GM18519 (cell line): ENCODE measurements around the gene ZNF891.

Experiments used
- ATAC-seq: cut with Tn5 transposase; IDR thresholded peaks from one replicate; pipeline ENCODE4 v1.9.1; 2021; ENCODE audit warnings: mild to moderate bottlenecking, moderate library complexity; ENCODE audit not compliant: unreplicated experiment, low FRiP score

ZNF891 gene

DNA sequence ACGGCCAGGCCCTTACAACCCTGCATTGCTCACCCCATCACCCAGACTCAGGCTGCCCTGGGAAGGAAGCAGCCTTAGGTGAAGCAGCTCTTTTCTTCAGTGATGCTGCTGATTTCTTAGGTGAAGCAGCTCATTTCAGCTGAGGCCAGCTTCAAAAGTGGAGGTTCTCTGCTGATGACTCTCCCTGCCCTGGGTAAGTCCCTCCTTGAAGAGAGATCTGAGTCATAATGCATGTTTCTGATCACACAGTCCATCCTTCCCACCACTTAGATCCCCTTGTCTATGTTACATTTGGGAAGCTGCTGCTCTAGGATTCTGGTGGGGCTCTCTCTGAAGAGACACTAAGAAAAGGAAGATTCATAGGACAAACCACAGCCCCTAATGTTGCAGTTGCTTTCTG, 66.5 kb downstream of the ZNF891 start:
- ATAC-seq: no peak

DNA sequence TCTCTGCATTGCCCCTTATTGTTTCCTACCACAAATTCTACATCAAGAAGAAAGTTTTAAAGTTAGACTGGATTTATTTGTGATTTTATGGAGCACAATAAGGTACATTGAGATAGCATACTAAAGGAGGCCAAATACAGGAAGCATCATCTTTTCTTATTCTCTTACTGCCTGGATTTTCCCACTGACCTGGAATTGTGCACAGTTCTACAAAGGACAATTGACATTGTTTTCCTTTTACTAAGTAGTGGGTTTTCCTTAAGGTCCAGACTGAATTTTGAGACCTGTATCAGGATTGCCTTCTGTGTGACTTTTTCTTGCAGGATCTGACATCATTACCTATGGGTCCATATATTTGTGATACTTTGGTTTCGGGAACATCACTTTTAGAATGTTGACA, 68.1 kb downstream of the ZNF891 start:
- ATAC-seq: no peak

DNA sequence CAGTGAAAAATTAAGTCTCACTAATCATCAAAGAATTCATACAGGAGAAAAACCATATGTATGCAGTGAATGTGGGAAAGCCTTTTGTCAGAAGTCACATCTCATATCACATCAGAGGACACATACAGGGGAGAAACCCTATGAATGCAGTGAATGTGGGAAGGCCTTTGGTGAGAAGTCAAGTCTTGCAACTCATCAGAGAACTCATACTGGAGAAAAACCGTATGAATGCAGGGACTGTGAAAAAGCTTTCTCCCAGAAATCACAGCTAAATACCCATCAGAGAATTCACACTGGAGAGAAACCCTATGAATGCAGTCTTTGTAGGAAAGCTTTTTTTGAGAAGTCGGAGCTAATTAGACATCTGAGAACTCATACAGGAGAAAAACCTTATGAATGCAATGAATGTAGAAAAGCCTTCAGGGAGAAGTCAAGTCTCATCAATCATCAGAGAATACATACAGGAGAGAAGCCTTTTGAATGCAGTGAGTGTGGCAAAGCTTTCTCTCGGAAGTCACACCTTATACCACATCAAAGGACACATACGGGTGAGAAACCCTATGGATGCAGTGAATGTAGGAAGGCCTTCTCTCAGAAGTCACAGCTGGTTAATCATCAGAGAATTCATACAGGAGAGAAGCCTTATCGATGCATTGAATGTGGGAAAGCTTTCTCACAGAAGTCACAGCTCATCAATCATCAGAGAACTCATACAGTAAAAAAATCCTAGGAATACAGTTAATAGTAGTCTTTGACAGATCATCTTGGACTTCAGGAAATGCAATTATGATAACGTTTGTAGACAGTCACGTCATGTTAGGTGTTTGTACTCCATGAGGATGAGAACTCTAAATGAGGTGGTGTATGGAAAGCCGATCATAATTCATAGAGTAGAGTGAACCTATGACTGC, 71.6 kb downstream of the ZNF891 start:
- no peak for ATAC-seq

GRCh38 chr12:133057446-133057845, 72.6 kb downstream of the ZNF891 start:
- no peak for ATAC-seq
